ENCODE data around the gene N4BP2L1. TPM values are rescaled to one million over a fixed set of nuclear protein-coding genes. Genes with fewer than 3 reads are reported as not detected.

N4BP2L1 gene
- total RNA-seq, 4 donors from 2014 or later = 15.0 to 38.7 (median 23.8) TPM

- peak overlapping the region; percentile 71 to 88 (median 88) for H3K27ac ChIP-seq
- H3K4me3 ChIP-seq (replicated peaks in 1 of 3) = peak overlapping the region; percentile 58 to 92 (median 86)
- no peak for TF ChIP-seq POLR2A (IDR thresholded peaks at IDR 0.05)
- intact Hi-C loops (cut with DNase I) = no loop called here
- 57 to 59% methylated on average over 9 of the region's 9 CpGs for WGBS, 2 donors
- H3K27me3 ChIP-seq = no peaks in the 10 kb centered on the region
- H3K4me1 ChIP-seq = peaks cover 0 to 18% of the 10 kb centered on the region in 2 donors
- no peaks in the 10 kb centered on the region for H3K9me3 ChIP-seq
- H3K36me3 ChIP-seq = no peaks in the 10 kb centered on the region
- peak in 1 of 2 donors; percentile 3 for DNase-seq
These were observed 877 bp upstream of the N4BP2L1 start for GRCh38 chr13:32428581-32429432.

GRCh38 chr13:32426990-32427851, 709 bp downstream of the N4BP2L1 start:
- Histone ChIP-seq H3K4me1 (peaks cover 0 to 18% of the 10 kb centered on the region in 2 donors), H3K9me3 (no peaks in the 10 kb centered on the region), H3K27me3 (no peaks in the 10 kb centered on the region), H3K36me3 (no peaks in the 10 kb centered on the region), H3K27ac (peak overlapping the region; percentile 71 to 88 (median 88)), H3K4me3 (replicated peaks in 1 of 3) (peak overlapping the region; percentile 58 to 92 (median 86))
- intact Hi-C loops (cut with DNase I) = no loop called here
- DNase-seq = peak; percentile 45 to 54
- 1 to 3% methylated on average over 21 to 29 of the region's 90 CpGs for WGBS, 2 donors
- TF ChIP-seq, protein P1, sequence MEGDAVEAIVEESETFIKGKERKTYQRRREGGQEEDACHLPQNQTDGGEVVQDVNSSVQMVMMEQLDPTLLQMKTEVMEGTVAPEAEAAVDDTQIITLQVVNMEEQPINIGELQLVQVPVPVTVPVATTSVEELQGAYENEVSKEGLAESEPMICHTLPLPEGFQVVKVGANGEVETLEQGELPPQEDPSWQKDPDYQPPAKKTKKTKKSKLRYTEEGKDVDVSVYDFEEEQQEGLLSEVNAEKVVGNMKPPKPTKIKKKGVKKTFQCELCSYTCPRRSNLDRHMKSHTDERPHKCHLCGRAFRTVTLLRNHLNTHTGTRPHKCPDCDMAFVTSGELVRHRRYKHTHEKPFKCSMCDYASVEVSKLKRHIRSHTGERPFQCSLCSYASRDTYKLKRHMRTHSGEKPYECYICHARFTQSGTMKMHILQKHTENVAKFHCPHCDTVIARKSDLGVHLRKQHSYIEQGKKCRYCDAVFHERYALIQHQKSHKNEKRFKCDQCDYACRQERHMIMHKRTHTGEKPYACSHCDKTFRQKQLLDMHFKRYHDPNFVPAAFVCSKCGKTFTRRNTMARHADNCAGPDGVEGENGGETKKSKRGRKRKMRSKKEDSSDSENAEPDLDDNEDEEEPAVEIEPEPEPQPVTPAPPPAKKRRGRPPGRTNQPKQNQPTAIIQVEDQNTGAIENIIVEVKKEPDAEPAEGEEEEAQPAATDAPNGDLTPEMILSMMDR (IDR thresholded peaks at IDR 0.05) = no peak
- no peak for TF ChIP-seq POLR2A (IDR thresholded peaks at IDR 0.05)

DNA sequence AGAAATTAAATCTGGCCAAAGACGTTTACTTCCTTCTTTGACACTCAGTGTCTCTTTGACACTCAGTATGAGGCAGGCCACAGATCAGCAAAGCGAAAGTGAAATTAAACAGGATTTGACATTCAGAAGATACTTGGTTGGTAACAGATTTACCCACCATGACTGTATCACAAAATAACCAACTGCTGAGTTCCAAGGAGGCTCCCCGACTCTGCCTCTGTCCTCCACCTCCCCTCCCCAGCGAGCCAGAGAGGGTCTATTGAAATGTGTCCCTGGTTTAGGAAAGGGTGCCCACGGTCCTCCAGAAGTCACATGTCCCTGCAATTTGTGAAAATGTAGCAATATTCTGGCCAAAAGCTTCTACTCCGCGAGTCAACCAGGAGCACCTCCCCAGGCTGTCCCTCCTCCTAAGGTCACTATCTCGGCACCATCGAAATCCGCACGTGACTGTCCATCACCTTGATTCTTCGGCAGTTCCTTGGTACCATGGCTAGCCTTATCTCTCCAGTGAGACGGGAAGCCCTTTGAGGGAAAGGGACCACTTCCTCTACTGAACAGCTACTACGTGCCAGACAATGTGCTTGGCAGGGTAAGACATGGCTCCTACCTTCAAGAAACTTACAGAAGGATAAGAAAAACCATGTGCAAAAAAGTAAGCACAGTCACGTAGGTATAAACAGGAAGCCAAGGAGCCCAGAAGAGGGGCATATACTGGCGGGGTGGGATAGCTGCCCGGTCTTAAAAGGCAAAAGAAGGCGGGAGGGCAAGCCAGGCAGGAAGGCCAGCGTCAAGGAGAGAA, 1.5 kb downstream of the N4BP2L1 start:
- Histone ChIP-seq H3K36me3 (no peaks in the 10 kb centered on the region), H3K4me1 (peaks cover 0 to 18% of the 10 kb centered on the region in 2 donors), H3K27ac (peak overlapping the region; percentile 71 to 88 (median 88)), H3K27me3 (no peaks in the 10 kb centered on the region), H3K9me3 (no peaks in the 10 kb centered on the region), H3K4me3 (replicated peaks in 1 of 3) (peak overlapping the region in 2 of 3 donors; percentile 86 to 92)
- no peak for DNase-seq
- WGBS, 2 donors = 58 to 64% methylated on average over 19 of the region's 19 CpGs
- TF ChIP-seq, protein P1 (IDR thresholded peaks at IDR 0.05) = no peak
- no peak for TF ChIP-seq POLR2A (IDR thresholded peaks at IDR 0.05)
- intact Hi-C loops (cut with DNase I) = no loop called here

- Histone ChIP-seq H3K4me3 (replicated peaks in 1 of 3) (no peak overlapping the region), H3K4me1 (peaks cover 0 to 18% of the 10 kb centered on the region in 2 donors), H3K27me3 (no peaks in the 10 kb centered on the region), H3K27ac (no peak overlapping the region), H3K9me3 (no peaks in the 10 kb centered on the region), H3K36me3 (no peaks in the 10 kb centered on the region)
- no peak for DNase-seq
- 96% methylated on average over 7 of the region's 7 CpGs for WGBS, 2 donors
- TF ChIP-seq POLR2A (IDR thresholded peaks at IDR 0.05) = no peak
- TF ChIP-seq, protein P1 (IDR thresholded peaks at IDR 0.05) = no peak
- intact Hi-C loops (cut with DNase I) = no loop called here
These were observed 2.8 kb downstream of the N4BP2L1 start for GRCh38 chr13:32425158-32425557.

- no peak for DNase-seq
- TF ChIP-seq POLR2A (IDR thresholded peaks at IDR 0.05) = no peak
- TF ChIP-seq, protein P1 (IDR thresholded peaks at IDR 0.05) = no peak
- no peaks in the 10 kb centered on the region for H3K27me3 ChIP-seq
- intact Hi-C loops (cut with DNase I) = no loop called here
- no peak overlapping the region for H3K4me3 ChIP-seq (replicated peaks in 1 of 3)
- peaks cover 0 to 11% of the 10 kb centered on the region in 2 donors for H3K4me1 ChIP-seq
- no peaks in the 10 kb centered on the region for H3K36me3 ChIP-seq
- no peaks in the 10 kb centered on the region for H3K9me3 ChIP-seq
- 83 to 93% methylated on average over 3 of the region's 3 CpGs for WGBS, 2 donors
- no peak overlapping the region for H3K27ac ChIP-seq
These were observed 4.3 kb downstream of the N4BP2L1 start for GRCh38 chr13:32423592-32423991.

Measured in thyroid gland (tissue), 4 donors.